Measurements from ENCODE around the gene KANK2.

Gene KANK2

GRCh38 chr19:11159598-11160439 lies 37.5 kb downstream of the KANK2 start:
- DNase-seq (ENCODE audit: low spot score), result no peak
- no peak for TF ChIP-seq CTCF (IDR thresholded peaks at IDR 0.05; ENCODE audit: extremely low read depth, insufficient read depth, missing control alignments)
- in situ Hi-C loops (cut with MboI; ENCODE audit: low pct_unique_long_range_greater_than_20kb, low sequenced_read_pairs, unreplicated experiment), result no loop called here

GRCh38 chr19:11155373-11156120 lies 41.8 kb downstream of the KANK2 start, which contains the start of gene SPC24:
Gene SPC24, minus strand, starts transcription at chr19:11155782. Its CDS starts 6 bp downstream, at chr19:11155776.
- in situ Hi-C loops (cut with MboI; ENCODE audit: low pct_unique_long_range_greater_than_20kb, low sequenced_read_pairs, unreplicated experiment), result no loop called here
- DNase-seq (ENCODE audit: low spot score), result peak; percentile 100
- TF ChIP-seq CTCF (IDR thresholded peaks at IDR 0.05; ENCODE audit: extremely low read depth, insufficient read depth, missing control alignments), result no peak

- TF ChIP-seq CTCF (IDR thresholded peaks at IDR 0.05; ENCODE audit: extremely low read depth, insufficient read depth, missing control alignments), result no peak
- in situ Hi-C loops (cut with MboI; ENCODE audit: low pct_unique_long_range_greater_than_20kb, low sequenced_read_pairs, unreplicated experiment), result no loop called here
- no peak for DNase-seq (ENCODE audit: low spot score)
These were observed 42.7 kb downstream of the KANK2 start for GRCh38 chr19:11154683-11155047.

GRCh38 chr19:11152318-11153062 lies 44.9 kb downstream of the KANK2 start:
- in situ Hi-C loops (cut with MboI; ENCODE audit: low pct_unique_long_range_greater_than_20kb, low sequenced_read_pairs, unreplicated experiment), result no loop called here
- DNase-seq (ENCODE audit: low spot score), result no peak

GRCh38 chr19:11151181-11151580 lies 46.2 kb downstream of the KANK2 start:
- no peak for TF ChIP-seq CTCF (IDR thresholded peaks at IDR 0.05; ENCODE audit: extremely low read depth, insufficient read depth, missing control alignments)
- no peak for DNase-seq (ENCODE audit: low spot score)
- in situ Hi-C loops (cut with MboI; ENCODE audit: low pct_unique_long_range_greater_than_20kb, low sequenced_read_pairs, unreplicated experiment), result no loop called here

More at GRCh38 chr19:11152318-11153062, 44.9 kb downstream of the KANK2 start:
- no peak for TF ChIP-seq CTCF (IDR thresholded peaks at IDR 0.05; ENCODE audit: extremely low read depth, insufficient read depth, missing control alignments)

- no peak for TF ChIP-seq CTCF (IDR thresholded peaks at IDR 0.05; ENCODE audit: extremely low read depth, insufficient read depth, missing control alignments)
- DNase-seq (ENCODE audit: low spot score), result no peak
- in situ Hi-C loops (cut with MboI; ENCODE audit: low pct_unique_long_range_greater_than_20kb, low sequenced_read_pairs, unreplicated experiment), result no loop called here
These were observed 49.3 kb downstream of the KANK2 start for GRCh38 chr19:11148001-11148400.

Measured in GM13977 (cell line).